ENCODE results near the gene CNOT9. TPM values are rescaled to one million over a fixed set of nuclear protein-coding genes. Genes with fewer than 3 reads are reported as not detected.

CNOT9 gene
- polyA plus RNA-seq, 3 donors: 14.5 to 21.5 (median 18.4) TPM

- no peak within 1 kb of the TSS for H2AFZ ChIP-seq (ENCODE audit: insufficient read depth, low read depth, low read length, poor library complexity, severe bottlenecking)
These were observed 38.9 kb downstream of the CNOT9 start, which contains the start of gene PLCD4 for GRCh38 chr2:218607436-218608115. Gene PLCD4 (plus strand): TSS chr2:218607899. CDS start chr2:218615740, 7,841 bp downstream.

DNA sequence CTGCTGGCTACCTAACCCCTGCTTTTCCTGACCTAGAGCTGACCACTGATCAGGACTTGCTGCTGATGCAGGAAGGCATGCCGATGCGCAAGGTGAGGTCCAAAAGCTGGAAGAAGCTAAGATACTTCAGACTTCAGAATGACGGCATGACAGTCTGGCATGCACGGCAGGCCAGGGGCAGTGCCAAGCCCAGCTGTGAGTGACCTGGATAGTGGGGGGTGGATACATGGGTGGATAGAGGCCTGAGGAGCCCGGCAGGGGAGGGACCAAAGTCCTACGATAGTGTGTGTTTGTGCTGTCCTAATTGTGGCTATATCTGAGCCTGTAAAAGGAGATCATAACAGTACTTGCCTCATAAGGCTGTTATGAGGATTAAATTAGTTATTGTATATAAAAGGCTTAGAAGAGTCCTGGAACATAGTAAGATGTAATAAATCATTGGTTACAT lies 47.3 kb downstream of the CNOT9 start:
- Histone ChIP-seq H2AFZ (ENCODE audit: insufficient read depth, low read depth, low read length, poor library complexity, severe bottlenecking) (no peak overlapping the region), H3K79me2 (ENCODE audit: insufficient read depth, low read length) (no peaks in the 10 kb centered on the region), H3K27me3 (ENCODE audit: control insufficient read depth in 2 of 2, insufficient read depth in 2 of 2, low read length in 2 of 2) (no peaks in the 10 kb centered on the region), H3K27ac (ENCODE audit: low read depth in 1 of 2, low read length in 2 of 2) (no peak overlapping the region), H3K4me1 (ENCODE audit: control insufficient read depth in 1 of 2, insufficient read depth in 2 of 2, low read length in 2 of 2) (no peaks in the 10 kb centered on the region), H3K36me3 (replicated peaks in 1 of 2; ENCODE audit: control insufficient read depth in 1 of 2, insufficient read depth in 2 of 2, low read length in 2 of 2) (no peaks in the 10 kb centered on the region), H4K20me1 (ENCODE audit: insufficient read depth, low read length) (no peaks in the 10 kb centered on the region), H3K9ac (ENCODE audit: insufficient read depth, low read length, poor library complexity, severe bottlenecking) (no peak overlapping the region), H3K4me3 (replicated peaks in 1 of 3; ENCODE audit: low read depth in 2 of 3, low read length in 3 of 3) (no peak overlapping the region), H3K4me2 (replicated peaks; ENCODE audit: extremely low read depth, low read length, poor library complexity, severe bottlenecking) (no peak overlapping the region), H3K9me3 (replicated peaks in 1 of 2; ENCODE audit: control insufficient read depth in 1 of 2, insufficient read depth in 1 of 2, low read length in 2 of 2) (no peaks in the 10 kb centered on the region)
- H3K36me3 Mint-ChIP-seq: no peaks in the 10 kb centered on the region
- H3K9me3 Mint-ChIP-seq: no peaks in the 10 kb centered on the region
- WGBS (ENCODE audit: insufficient coverage): 97% methylated on average over 4 of the region's 6 CpGs
- H3K27me3 Mint-ChIP-seq (ENCODE audit: low read depth in 3 of 3): peaks cover 0 to 3% (median 2%) of the 10 kb centered on the region in 3 donors
- no peak for TF ChIP-seq CTCF (IDR thresholded peaks at IDR 0.05)
- no peak for DNase-seq
- H3K4me1 Mint-ChIP-seq: no peaks in the 10 kb centered on the region
- intact Hi-C loops (cut with micrococcal nuclease): no loop called here
- peak overlapping the region in 1 of 7 donors; percentile 4 for H3K27ac Mint-ChIP-seq
- H3K4me3 Mint-ChIP-seq: no peak overlapping the region

More at GRCh38 chr2:218607436-218608115, 38.9 kb downstream of the CNOT9 start, which contains the start of gene PLCD4:
- Mint-ChIP-seq H3K27ac (no peak within 1 kb of the TSS), H3K4me1 (no peaks in the 10 kb centered on the region), H3K36me3 (no peaks in the 10 kb centered on the region), H3K4me3 (no peak within 1 kb of the TSS), H3K27me3 (ENCODE audit: low read depth in 3 of 3) (peaks cover 1 to 5% (median 4%) of the 10 kb centered on the region in 3 donors), H3K9me3 (peaks cover 0 to 2% (median 0%) of the 10 kb centered on the region in 7 donors)
- Histone ChIP-seq H3K36me3 (replicated peaks in 1 of 2; ENCODE audit: control insufficient read depth in 1 of 2, insufficient read depth in 2 of 2, low read length in 2 of 2) (no peaks in the 10 kb centered on the region), H3K4me3 (replicated peaks in 1 of 3; ENCODE audit: low read depth in 2 of 3, low read length in 3 of 3) (no peak within 1 kb of the TSS), H3K27ac (ENCODE audit: low read depth in 1 of 2, low read length in 2 of 2) (no peak within 1 kb of the TSS), H3K27me3 (ENCODE audit: control insufficient read depth in 2 of 2, insufficient read depth in 2 of 2, low read length in 2 of 2) (peaks cover 0 to 2% of the 10 kb centered on the region in 2 donors), H3K4me2 (replicated peaks; ENCODE audit: extremely low read depth, low read length, poor library complexity, severe bottlenecking) (no peak within 1 kb of the TSS), H3K9me3 (replicated peaks in 1 of 2; ENCODE audit: control insufficient read depth in 1 of 2, insufficient read depth in 1 of 2, low read length in 2 of 2) (no peaks in the 10 kb centered on the region), H3K9ac (ENCODE audit: insufficient read depth, low read length, poor library complexity, severe bottlenecking) (no peak within 1 kb of the TSS), H3K4me1 (ENCODE audit: control insufficient read depth in 1 of 2, insufficient read depth in 2 of 2, low read length in 2 of 2) (no peaks in the 10 kb centered on the region), H3K79me2 (ENCODE audit: insufficient read depth, low read length) (no peaks in the 10 kb centered on the region), H4K20me1 (ENCODE audit: insufficient read depth, low read length) (no peaks in the 10 kb centered on the region)
- DNase-seq: no peak
- no peak for TF ChIP-seq CTCF (IDR thresholded peaks at IDR 0.05)
- intact Hi-C loops (cut with micrococcal nuclease): no loop called here
- 82% methylated on average over 6 of the region's 8 CpGs for WGBS (ENCODE audit: insufficient coverage)
